ENCODE measurements around the gene RALGAPA1. TPM values are rescaled to one million over a fixed set of nuclear protein-coding genes. Genes with fewer than 3 reads are reported as not detected.

The RALGAPA1 gene
- total and polyA plus RNA-seq, 2 of the 13 experiments (the other 11 are each of a cell fraction or from before 2014, with no cell fraction given) = 65.0 to 89.2 TPM

DNA sequence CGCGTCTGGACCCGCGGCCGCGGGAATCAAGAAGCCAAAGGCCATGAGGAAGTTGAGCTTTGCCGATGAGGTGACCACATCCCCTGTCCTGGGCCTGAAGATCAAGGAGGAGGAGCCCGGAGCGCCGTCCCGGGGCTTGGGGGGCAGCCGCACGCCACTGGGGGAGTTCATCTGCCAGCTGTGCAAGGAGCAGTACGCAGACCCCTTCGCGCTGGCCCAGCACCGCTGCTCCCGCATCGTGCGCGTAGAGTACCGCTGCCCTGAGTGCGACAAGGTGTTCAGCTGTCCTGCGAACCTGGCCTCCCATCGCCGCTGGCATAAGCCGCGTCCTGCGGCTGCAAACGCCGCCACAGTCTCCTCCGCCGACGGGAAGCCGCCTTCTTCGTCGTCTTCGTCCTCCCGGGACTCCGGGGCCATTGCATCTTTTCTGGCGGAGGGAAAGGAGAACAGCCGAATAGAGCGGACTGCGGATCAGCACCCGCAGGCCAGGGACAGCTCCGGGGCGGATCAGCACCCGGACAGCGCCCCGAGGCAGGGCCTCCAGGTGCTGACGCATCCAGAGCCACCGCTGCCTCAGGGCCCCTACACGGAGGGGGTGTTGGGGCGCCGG lies 274.1 kb downstream of the RALGAPA1 start (continued):
- peak; percentile 100 for TF ChIP-seq ZBTB49 (CRISPR knock-in tag; IDR thresholded peaks at IDR 0.05; ENCODE audit: borderline replicate concordance)
- TF ChIP-seq ZNF121 (CRISPR knock-in tag; IDR thresholded peaks at IDR 0.05) = peak; percentile 98
- TF ChIP-seq THYN1 (CRISPR knock-in tag; IDR thresholded peaks at IDR 0.05; ENCODE audit: borderline replicate concordance, low read depth) = peak; percentile 100
- peak; percentile 99 for TF ChIP-seq XRCC5 (optimal IDR thresholded peaks at IDR 0.05; ENCODE audit: low read length)
- peak; percentile 100 for TF ChIP-seq ZNF205 (CRISPR knock-in tag; IDR thresholded peaks at IDR 0.05)
- TF ChIP-seq ZNF557 (CRISPR knock-in tag; IDR thresholded peaks at IDR 0.05) = peak; percentile 100
- TF ChIP-seq TBL1XR1 (IDR thresholded peaks at IDR 0.05; ENCODE audit: borderline replicate concordance, low read length, partially characterized antibody) = peak; percentile 27
- TF ChIP-seq ZBTB38 (CRISPR knock-in tag; IDR thresholded peaks at IDR 0.05) = peak; percentile 100
- TF ChIP-seq ZNF605 (CRISPR knock-in tag; IDR thresholded peaks at IDR 0.05) = peak; percentile 100
- peak; percentile 100 for TF ChIP-seq KMT2A (CRISPR knock-in tag; IDR thresholded peaks at IDR 0.05)
- peak; percentile 100 for TF ChIP-seq ZNF839 (CRISPR knock-in tag; IDR thresholded peaks at IDR 0.05; ENCODE audit: borderline replicate concordance)
- TF ChIP-seq SALL1 (CRISPR knock-in tag; IDR thresholded peaks at IDR 0.05) = peak; percentile 100
- TF ChIP-seq ATM (IDR thresholded peaks at IDR 0.05; ENCODE audit: borderline replicate concordance) = no peak
- peak; percentile 99 for TF ChIP-seq THAP7 (CRISPR knock-in tag; IDR thresholded peaks at IDR 0.05)
- TF ChIP-seq ZNF160 (CRISPR knock-in tag; IDR thresholded peaks at IDR 0.05) = peak; percentile 100
- peak; percentile 100 for TF ChIP-seq ZSCAN30 (CRISPR knock-in tag; IDR thresholded peaks at IDR 0.05)
- TF ChIP-seq ZBTB14 (CRISPR knock-in tag; IDR thresholded peaks at IDR 0.05) = peak; percentile 93
- TF ChIP-seq, protein P1, sequence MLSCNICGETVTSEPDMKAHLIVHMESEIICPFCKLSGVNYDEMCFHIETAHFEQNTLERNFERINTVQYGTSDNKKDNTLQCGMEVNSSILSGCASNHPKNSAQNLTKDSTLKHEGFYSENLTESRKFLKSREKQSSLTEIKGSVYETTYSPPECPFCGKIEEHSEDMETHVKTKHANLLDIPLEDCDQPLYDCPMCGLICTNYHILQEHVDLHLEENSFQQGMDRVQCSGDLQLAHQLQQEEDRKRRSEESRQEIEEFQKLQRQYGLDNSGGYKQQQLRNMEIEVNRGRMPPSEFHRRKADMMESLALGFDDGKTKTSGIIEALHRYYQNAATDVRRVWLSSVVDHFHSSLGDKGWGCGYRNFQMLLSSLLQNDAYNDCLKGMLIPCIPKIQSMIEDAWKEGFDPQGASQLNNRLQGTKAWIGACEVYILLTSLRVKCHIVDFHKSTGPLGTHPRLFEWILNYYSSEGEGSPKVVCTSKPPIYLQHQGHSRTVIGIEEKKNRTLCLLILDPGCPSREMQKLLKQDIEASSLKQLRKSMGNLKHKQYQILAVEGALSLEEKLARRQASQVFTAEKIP (CRISPR knock-in tag; IDR thresholded peaks at IDR 0.05; ENCODE audit: borderline replicate concordance) = peak; percentile 100
- TF ChIP-seq AKAP8 (CRISPR knock-in tag; IDR thresholded peaks at IDR 0.05) = peak; percentile 100
- peak; percentile 100 for TF ChIP-seq NR3C1 (CRISPR knock-in tag; IDR thresholded peaks at IDR 0.05)
- peak; percentile 100 for TF ChIP-seq SPEN (CRISPR knock-in tag; IDR thresholded peaks at IDR 0.05; ENCODE audit: low read depth)
- TF ChIP-seq HHEX (CRISPR knock-in tag; IDR thresholded peaks at IDR 0.05) = peak; percentile 98
- peak; percentile 100 for TF ChIP-seq EED (CRISPR knock-in tag; IDR thresholded peaks at IDR 0.05)
- TF ChIP-seq IRX3 (CRISPR knock-in tag; IDR thresholded peaks at IDR 0.05; ENCODE audit: borderline replicate concordance, low read depth) = peak; percentile 100
